SK-N-SH (cell line): ENCODE results near the gene CITED1. TPM values are rescaled to one million over a fixed set of nuclear protein-coding genes. Genes with fewer than 3 reads are reported as not detected.

Source experiments
- CTCF ChIA-PET: fragments of 300-600, 350-600 bp; formaldehyde crosslinking; extraction: SDS; loops from one replicate; lab custom pipeline; 2021; lab: Yijun Ruan, JAX
- POLR2A ChIA-PET: fragments of 350-600 bp; sonication (Branson Sonifier 250); formaldehyde crosslinking; extraction: SDS; loops from one replicate; lab custom pipeline; 2020; ENCODE audit warnings: antibody characterized with exemption, inconsistent platforms; lab: Yijun Ruan, JAX
- DNase-seq: peaks from one replicate; pipeline ENCODE4 v3.0.0; 2012
- H2AFZ ChIP-seq: fragments of 200-600 bp; sonication (generic); 2 replicates; pipeline ENCODE4 v1.8.1; 2016; ENCODE audit warnings: antibody characterized with exemption, mild to moderate bottlenecking, low read depth
- H3F3A ChIP-seq: fragments of 200-600 bp; sonication (generic); replicated peaks from 2 replicates; pipeline ENCODE3; 2016; ENCODE audit warnings: antibody characterized with exemption, mild to moderate bottlenecking; ENCODE audit not compliant: insufficient read depth
- H3K27ac ChIP-seq, 2 experiments: fragments of 200-500 bp in 1 of 2; fragments of 200-600 bp in 1 of 2; sonication (Bioruptor generic) in 1 of 2; sonication (generic), shearing (Covaris generic) in 1 of 2; 2 replicates each; pipeline versions ENCODE4 v1.5.1 to v1.6.1; 2014 to 2016; ENCODE audit warnings: low read depth in 2 of 2, inconsistent platforms in 1 of 2, low read length in 1 of 2, mild to moderate bottlenecking in 1 of 2, mixed read lengths in 1 of 2
- H3K27me3 ChIP-seq: fragments of 200-600 bp; sonication (generic), shearing (Covaris generic); 2 replicates; pipeline ENCODE4 v1.6.1; 2016; ENCODE audit warnings: mixed run types; ENCODE audit not compliant: insufficient read depth
- H3K36me3 ChIP-seq, 2 experiments: fragments of 200-500 bp in 1 of 2; fragments of 200-600 bp in 1 of 2; sonication (Bioruptor generic) in 1 of 2; sonication (generic) in 1 of 2; replicated peaks in 1 of 2; 2 replicates each; pipeline versions ENCODE3 to v1.5.1; 2014 to 2016; ENCODE audit warnings: low read length in 1 of 2, mild to moderate bottlenecking in 1 of 2; ENCODE audit not compliant: insufficient read depth in 2 of 2, control insufficient read depth in 1 of 2
- H3K4me1 ChIP-seq, 2 experiments: fragments of 200-500 bp in 1 of 2; fragments of 200-600 bp in 1 of 2; sonication (Bioruptor generic) in 1 of 2; sonication (generic), shearing (Covaris generic) in 1 of 2; 2 replicates each; pipeline versions ENCODE4 v1.5.1 to v1.6.1; 2014 to 2016; ENCODE audit warnings: low read depth in 1 of 2, low read length in 1 of 2, mixed run types in 1 of 2; ENCODE audit not compliant: insufficient read depth in 2 of 2, control insufficient read depth in 1 of 2
- H3K4me2 ChIP-seq: fragments of 200-600 bp; sonication (generic), shearing (Covaris generic); 2 replicates; pipeline ENCODE4 v1.6.1; 2017; ENCODE audit warnings: mixed run types
- H3K4me3 ChIP-seq, 2 experiments: fragments of 200-500 bp in 1 of 2; fragments of 200-600 bp in 1 of 2; sonication (Bioruptor generic) in 1 of 2; sonication (generic), shearing (Covaris generic) in 1 of 2; 2 replicates each; pipeline versions ENCODE4 v1.5.1 to v1.8.1; 2014 to 2016; ENCODE audit warnings: low read depth in 2 of 2, inconsistent platforms in 1 of 2, low read length in 1 of 2, mild to moderate bottlenecking in 1 of 2, mixed read lengths in 1 of 2, moderate library complexity in 1 of 2
- H3K79me2 ChIP-seq: fragments of 200-600 bp; sonication (generic); 2 replicates; pipeline ENCODE4 v1.8.1; 2017; ENCODE audit warnings: mild to moderate bottlenecking; ENCODE audit not compliant: insufficient read depth
- H3K9ac ChIP-seq: fragments of 200-600 bp; sonication (generic); 2 replicates; pipeline ENCODE4 v1.6.1; 2017; ENCODE audit warnings: mixed run types
- H3K9me2 ChIP-seq: fragments of 200-600 bp; sonication (generic); 2 replicates; pipeline ENCODE4 v1.6.1; 2017; ENCODE audit warnings: mixed run types
- H3K9me3 ChIP-seq: fragments of 200-600 bp; sonication (generic); 2 replicates; pipeline ENCODE4 v1.6.1; 2017; ENCODE audit warnings: mixed run types, mild to moderate bottlenecking, moderate library complexity
- H4K20me1 ChIP-seq: fragments of 200-600 bp; sonication (generic); 2 replicates; pipeline ENCODE4 v1.6.1; 2017; ENCODE audit warnings: mild to moderate bottlenecking, mixed run types; ENCODE audit not compliant: insufficient read depth
- CTCF ChIP-seq: fragments of 200-600 bp; sonication (generic); IDR thresholded peaks from 2 replicates; pipeline ENCODE4 v1.6.1; 2017; ENCODE audit warnings: antibody characterized with exemption, mild to moderate bottlenecking, moderate library complexity
- ELF1 ChIP-seq: IDR thresholded peaks from 2 replicates; pipeline ENCODE4 v1.4.0; 2012
- FOSL2 ChIP-seq: IDR thresholded peaks from 2 replicates; pipeline ENCODE4 v1.4.0; 2012; ENCODE audit warnings: low read depth, mild to moderate bottlenecking, moderate library complexity, borderline replicate concordance
- FOXM1 ChIP-seq: IDR thresholded peaks from 2 replicates; pipeline ENCODE4 v1.4.0; 2012; ENCODE audit warnings: low read depth, mild to moderate bottlenecking
- GATA2 ChIP-seq: sonication (generic); formaldehyde crosslinking; IDR thresholded peaks from 2 replicates; pipeline ENCODE4 v1.5.0; 2020; ENCODE audit warnings: mild to moderate bottlenecking, missing genetic modification reagents
- JUND ChIP-seq: IDR thresholded peaks from 2 replicates; pipeline ENCODE4 v1.4.0; 2012
- MEF2A ChIP-seq: IDR thresholded peaks from 2 replicates; pipeline ENCODE4 v1.4.0; 2012; ENCODE audit warnings: low read depth, borderline replicate concordance
- NFIC ChIP-seq: IDR thresholded peaks from 2 replicates; pipeline ENCODE4 v1.4.0; 2012; ENCODE audit warnings: borderline replicate concordance
- NRF1 ChIP-seq: IDR thresholded peaks from 2 replicates; pipeline ENCODE4 v1.6.1; 2012; ENCODE audit warnings: low read depth, mild to moderate bottlenecking, low read length
- POLR2AphosphoS5 ChIP-seq: IDR thresholded peaks from 2 replicates; pipeline ENCODE4 v1.6.1; 2012; ENCODE audit warnings: low read depth, low read length
- RCOR1 ChIP-seq: fragments of 150-350 bp; IDR thresholded peaks from 2 replicates; pipeline ENCODE4 v1.6.1; 2017; ENCODE audit warnings: antibody characterized with exemption, low read length
- RFX5 ChIP-seq: IDR thresholded peaks from 2 replicates; pipeline ENCODE4 v1.6.1; 2012; ENCODE audit warnings: mild to moderate bottlenecking, improper control_type of control experiment, low read length
- RXRA ChIP-seq: IDR thresholded peaks from 2 replicates; pipeline ENCODE4 v1.4.0; 2012; ENCODE audit warnings: low read depth, mild to moderate bottlenecking, borderline replicate concordance
- SIN3A ChIP-seq: IDR thresholded peaks from 2 replicates; pipeline ENCODE4 v1.6.1; 2012; ENCODE audit warnings: low read depth, mild to moderate bottlenecking, low read length, moderate library complexity, borderline replicate concordance
- SMC3 ChIP-seq: IDR thresholded peaks from 2 replicates; pipeline ENCODE4 v1.6.1; 2012; ENCODE audit warnings: low read depth, low read length, improper control_type of control experiment
- TAF1 ChIP-seq: IDR thresholded peaks from 2 replicates; pipeline ENCODE4 v1.6.1; 2012; ENCODE audit warnings: low read depth, mild to moderate bottlenecking, low read length, moderate library complexity, borderline replicate concordance
- TCF12 ChIP-seq: IDR thresholded peaks from 2 replicates; pipeline ENCODE4 v1.4.0; 2012
- WGBS: methylation state at CpG from one replicate; pipeline ENCODE4 v1.1.6; 2017; ENCODE audit warnings: low lambda C conversion rate; 5-methylcytosine and 5-hydroxymethylcytosine counted together
- polyA plus RNA-seq, 3 experiments: library from polyadenylated mRNA; depleted of rRNA; stranded (reverse); fragments of >200 nt; gene quantifications; 2 replicates each; pipeline ENCODE4 v1.2.3, GENCODE V29; 2012
- TF ChIP-seq, protein P1 (sequence below): IDR thresholded peaks from 2 replicates; pipeline ENCODE4; 2012
- TF ChIP-seq, protein P2 (sequence below): fragments of 150-350 bp; IDR thresholded peaks from 2 replicates; pipeline ENCODE4 v1.6.1; 2017; ENCODE audit warnings: antibody characterized with exemption, low read length, low read depth, borderline replicate concordance
- TF ChIP-seq, protein P3 (sequence below): fragments of 150-350 bp; IDR thresholded peaks from 2 replicates; pipeline ENCODE4 v1.6.1; 2016; ENCODE audit warnings: mild to moderate bottlenecking, low read depth, low read length

Gene CITED1
- polyA plus RNA-seq, 1 of the 3 experiments (the other 2 are of a cell fraction): 0.44 TPM

- TF ChIP-seq, protein P1, sequence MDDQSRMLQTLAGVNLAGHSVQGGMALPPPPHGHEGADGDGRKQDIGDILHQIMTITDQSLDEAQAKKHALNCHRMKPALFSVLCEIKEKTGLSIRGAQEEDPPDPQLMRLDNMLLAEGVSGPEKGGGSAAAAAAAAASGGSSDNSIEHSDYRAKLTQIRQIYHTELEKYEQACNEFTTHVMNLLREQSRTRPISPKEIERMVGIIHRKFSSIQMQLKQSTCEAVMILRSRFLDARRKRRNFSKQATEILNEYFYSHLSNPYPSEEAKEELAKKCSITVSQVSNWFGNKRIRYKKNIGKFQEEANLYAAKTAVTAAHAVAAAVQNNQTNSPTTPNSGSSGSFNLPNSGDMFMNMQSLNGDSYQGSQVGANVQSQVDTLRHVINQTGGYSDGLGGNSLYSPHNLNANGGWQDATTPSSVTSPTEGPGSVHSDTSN: no peak
- no peak for TF ChIP-seq TCF12
- no peak for TF ChIP-seq MEF2A
- TF ChIP-seq RCOR1: no peak
- TF ChIP-seq RFX5: no peak
- TF ChIP-seq FOXM1: no peak
- no peak for TF ChIP-seq SIN3A
- no peak for TF ChIP-seq RXRA
Measured at GRCh38 chrX:72265263-72265662, 40.5 kb downstream of the CITED1 start (continued).

GRCh38 chrX:72262077-72262476 lies 43.6 kb downstream of the CITED1 start:
- Histone ChIP-seq H4K20me1 (no peaks in the 10 kb centered on the region), H3K27ac (no peak overlapping the region), H3K4me1 (no peaks in the 10 kb centered on the region), H3K9me2 (no peaks in the 10 kb centered on the region), H3K9ac (no peak overlapping the region), H3K4me2 (no peak overlapping the region), H2AFZ (no peak overlapping the region), H3K79me2 (no peaks in the 10 kb centered on the region), H3F3A (peaks cover 10% of the 10 kb centered on the region), H3K4me3 (no peak overlapping the region), H3K36me3 (no peaks in the 10 kb centered on the region), H3K9me3 (no peaks in the 10 kb centered on the region), H3K27me3 (no peaks in the 10 kb centered on the region)
- TF ChIP-seq FOXM1 (no peak), SMC3 (no peak), GATA2 (CRISPR knock-in tag) (no peak), NFIC (no peak), JUND (no peak), MEF2A (no peak), RXRA (no peak), CTCF (no peak), RFX5 (no peak), TAF1 (no peak), FOSL2 (no peak), ELF1 (no peak), NRF1 (no peak), POLR2AphosphoS5 (no peak)
- TF ChIP-seq, protein P2, sequence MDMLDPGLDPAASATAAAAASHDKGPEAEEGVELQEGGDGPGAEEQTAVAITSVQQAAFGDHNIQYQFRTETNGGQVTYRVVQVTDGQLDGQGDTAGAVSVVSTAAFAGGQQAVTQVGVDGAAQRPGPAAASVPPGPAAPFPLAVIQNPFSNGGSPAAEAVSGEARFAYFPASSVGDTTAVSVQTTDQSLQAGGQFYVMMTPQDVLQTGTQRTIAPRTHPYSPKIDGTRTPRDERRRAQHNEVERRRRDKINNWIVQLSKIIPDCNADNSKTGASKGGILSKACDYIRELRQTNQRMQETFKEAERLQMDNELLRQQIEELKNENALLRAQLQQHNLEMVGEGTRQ: no peak
- TF ChIP-seq, protein P3, sequence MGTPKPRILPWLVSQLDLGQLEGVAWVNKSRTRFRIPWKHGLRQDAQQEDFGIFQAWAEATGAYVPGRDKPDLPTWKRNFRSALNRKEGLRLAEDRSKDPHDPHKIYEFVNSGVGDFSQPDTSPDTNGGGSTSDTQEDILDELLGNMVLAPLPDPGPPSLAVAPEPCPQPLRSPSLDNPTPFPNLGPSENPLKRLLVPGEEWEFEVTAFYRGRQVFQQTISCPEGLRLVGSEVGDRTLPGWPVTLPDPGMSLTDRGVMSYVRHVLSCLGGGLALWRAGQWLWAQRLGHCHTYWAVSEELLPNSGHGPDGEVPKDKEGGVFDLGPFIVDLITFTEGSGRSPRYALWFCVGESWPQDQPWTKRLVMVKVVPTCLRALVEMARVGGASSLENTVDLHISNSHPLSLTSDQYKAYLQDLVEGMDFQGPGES: no peak
- TF ChIP-seq, protein P1: no peak
- ChIA-PET POLR2A (no interaction called here), CTCF (interaction anchor here (1.6 kb wide), 1 partner anchor 15 kb away, joined by 4 read pairs; no protein-coding TSS in a partner anchor)
- no peak for DNase-seq
- WGBS: 80% methylated on average over 7 of the region's 7 CpGs
